ENCODE results near the gene SHC2. TPM values are rescaled to one million over a fixed set of nuclear protein-coding genes. Genes with fewer than 3 reads are reported as not detected.

Gene SHC2
- polyA plus RNA-seq, 1 donor (not counting 4 experiments of a cell fraction or from before 2014, with no cell fraction given): 2.5 TPM

DNA sequence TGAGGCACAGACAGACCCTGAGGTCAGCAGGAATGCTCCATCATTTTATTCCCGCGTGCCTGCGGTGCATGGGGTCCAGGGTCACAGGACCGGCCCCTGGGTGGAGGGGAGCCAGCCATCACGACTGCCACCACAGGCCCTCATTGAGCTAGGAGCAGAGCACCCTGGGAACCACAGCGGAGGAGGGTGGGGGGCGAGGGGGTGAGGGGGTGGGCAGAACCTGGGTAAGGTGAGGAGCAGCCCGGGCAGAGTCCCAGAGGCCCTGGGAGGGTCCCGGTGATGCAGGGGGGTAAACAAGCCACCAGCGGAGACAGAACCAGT, 34.2 kb upstream of the SHC2 start:
- Histone ChIP-seq H3K9me3 (ENCODE audit: control insufficient read depth, low read depth, low read length) (no peaks in the 10 kb centered on the region), H2AFZ (ENCODE audit: control insufficient read depth, low read length) (no peak overlapping the region), H3K4me1 (ENCODE audit: control insufficient read depth, extremely low read depth, insufficient read depth, low read length) (no peaks in the 10 kb centered on the region), H3K4me3 (ENCODE audit: control insufficient read depth in 2 of 3, extremely low read depth in 1 of 3, insufficient read depth in 2 of 3, low read depth in 1 of 3, low read length in 3 of 3) (no peak overlapping the region), H3K27me3 (ENCODE audit: control insufficient read depth, extremely low read depth, insufficient read depth, low read length) (peaks cover 25% of the 10 kb centered on the region), H3K27ac (ENCODE audit: control insufficient read depth, insufficient read depth, low read length) (no peak overlapping the region), H3K9me1 (ENCODE audit: control insufficient read depth, extremely low read depth, insufficient read depth, low read length) (no peaks in the 10 kb centered on the region), H3K36me3 (ENCODE audit: control insufficient read depth in 2 of 2, extremely low read depth in 1 of 2, insufficient read depth in 2 of 2, low read length in 2 of 2) (no peaks in the 10 kb centered on the region), H4K20me1 (ENCODE audit: control insufficient read depth, extremely low read depth, insufficient read depth, low read length) (no peaks in the 10 kb centered on the region), H3K79me2 (ENCODE audit: control insufficient read depth, insufficient read depth, low read length) (no peaks in the 10 kb centered on the region), H3K4me2 (ENCODE audit: control insufficient read depth, extremely low read depth, insufficient read depth, low read depth, low read length) (no peak overlapping the region), H3K9ac (ENCODE audit: control insufficient read depth, extremely low read depth, insufficient read depth, low read length) (no peak overlapping the region)
- FAIRE-seq (no peak), DNase-seq (ENCODE audit: low read depth, low spot score) (no peak)
- dilution Hi-C loops (cut with MboI; ENCODE audit: extremely low pct_ligation_motif_present, low sequenced_read_pairs): no loop called here
- no peak for TF ChIP-seq EZH2 (IDR thresholded peaks at IDR 0.05; ENCODE audit: low read length)
- TF ChIP-seq, protein P1, sequence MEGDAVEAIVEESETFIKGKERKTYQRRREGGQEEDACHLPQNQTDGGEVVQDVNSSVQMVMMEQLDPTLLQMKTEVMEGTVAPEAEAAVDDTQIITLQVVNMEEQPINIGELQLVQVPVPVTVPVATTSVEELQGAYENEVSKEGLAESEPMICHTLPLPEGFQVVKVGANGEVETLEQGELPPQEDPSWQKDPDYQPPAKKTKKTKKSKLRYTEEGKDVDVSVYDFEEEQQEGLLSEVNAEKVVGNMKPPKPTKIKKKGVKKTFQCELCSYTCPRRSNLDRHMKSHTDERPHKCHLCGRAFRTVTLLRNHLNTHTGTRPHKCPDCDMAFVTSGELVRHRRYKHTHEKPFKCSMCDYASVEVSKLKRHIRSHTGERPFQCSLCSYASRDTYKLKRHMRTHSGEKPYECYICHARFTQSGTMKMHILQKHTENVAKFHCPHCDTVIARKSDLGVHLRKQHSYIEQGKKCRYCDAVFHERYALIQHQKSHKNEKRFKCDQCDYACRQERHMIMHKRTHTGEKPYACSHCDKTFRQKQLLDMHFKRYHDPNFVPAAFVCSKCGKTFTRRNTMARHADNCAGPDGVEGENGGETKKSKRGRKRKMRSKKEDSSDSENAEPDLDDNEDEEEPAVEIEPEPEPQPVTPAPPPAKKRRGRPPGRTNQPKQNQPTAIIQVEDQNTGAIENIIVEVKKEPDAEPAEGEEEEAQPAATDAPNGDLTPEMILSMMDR (optimal IDR thresholded peaks at IDR 0.05 in 1 of 3, IDR thresholded peaks at IDR 0.05 in 1 of 3, conservative IDR thresholded peaks at IDR 0.05 in 1 of 3; ENCODE audit: extremely low read depth in 1 of 3, insufficient read depth in 2 of 3, low read length in 3 of 3): no peak

DNA sequence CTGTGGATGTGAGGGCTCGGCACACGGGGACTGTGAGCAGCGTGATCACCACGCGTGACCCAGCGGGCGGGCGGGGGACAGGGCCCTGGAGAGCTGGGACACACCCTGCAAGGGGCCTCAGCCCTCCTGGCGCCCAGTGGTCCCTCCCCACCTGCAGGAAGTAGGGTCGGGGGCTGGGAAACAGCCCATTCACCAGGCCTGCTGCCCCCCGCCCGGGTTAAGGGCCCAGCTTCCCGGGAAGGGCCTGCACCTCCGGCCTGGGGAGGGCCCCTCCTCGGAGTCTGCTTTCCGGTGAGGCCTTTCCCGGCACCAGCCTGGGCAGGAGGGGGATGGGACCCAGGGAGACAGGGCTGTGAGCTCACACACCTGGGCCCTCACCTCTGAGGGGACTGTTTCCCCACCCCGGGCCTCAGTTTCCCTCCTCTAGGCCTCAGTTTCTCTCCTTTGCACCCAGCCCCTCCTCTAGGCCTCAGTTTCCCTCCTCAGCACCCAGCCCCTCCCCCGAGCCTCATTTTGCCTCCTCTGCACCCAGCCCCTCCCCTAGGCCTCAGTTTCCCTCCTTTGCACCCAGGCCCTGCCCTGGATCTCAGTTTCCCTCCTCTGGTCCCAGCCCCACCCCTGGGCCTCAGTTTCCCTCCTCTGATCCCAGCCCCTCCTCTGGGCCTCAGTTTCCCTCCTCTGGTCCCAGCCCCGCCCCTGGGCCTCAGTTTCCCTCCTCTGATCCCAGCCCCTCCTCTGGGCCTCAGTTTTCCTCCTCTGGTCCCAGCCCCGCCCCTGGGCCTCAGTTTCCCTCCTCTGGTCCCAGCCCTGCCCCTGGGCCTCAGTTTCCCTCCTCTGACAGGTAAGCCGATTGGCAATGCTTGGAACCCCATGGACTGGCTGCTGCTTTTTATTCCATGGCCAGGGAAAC, 33.6 kb upstream of the SHC2 start:
- no peak overlapping the region for H3K4me2 ChIP-seq (ENCODE audit: control insufficient read depth, extremely low read depth, insufficient read depth, low read depth, low read length)
- peaks cover 23% of the 10 kb centered on the region for H3K27me3 ChIP-seq (ENCODE audit: control insufficient read depth, extremely low read depth, insufficient read depth, low read length)
- H3K79me2 ChIP-seq (ENCODE audit: control insufficient read depth, insufficient read depth, low read length): no peaks in the 10 kb centered on the region
- no peak for DNase-seq (ENCODE audit: low read depth, low spot score)
- no peaks in the 10 kb centered on the region for H3K9me1 ChIP-seq (ENCODE audit: control insufficient read depth, extremely low read depth, insufficient read depth, low read length)
- TF ChIP-seq EZH2 (IDR thresholded peaks at IDR 0.05; ENCODE audit: low read length): no peak
- TF ChIP-seq, protein P1 (optimal IDR thresholded peaks at IDR 0.05 in 1 of 3, IDR thresholded peaks at IDR 0.05 in 1 of 3, conservative IDR thresholded peaks at IDR 0.05 in 1 of 3; ENCODE audit: extremely low read depth in 1 of 3, insufficient read depth in 2 of 3, low read length in 3 of 3): no peak
- H3K36me3 ChIP-seq (ENCODE audit: control insufficient read depth in 2 of 2, extremely low read depth in 1 of 2, insufficient read depth in 2 of 2, low read length in 2 of 2): no peaks in the 10 kb centered on the region
- no peak overlapping the region for H3K4me3 ChIP-seq (ENCODE audit: control insufficient read depth in 2 of 3, extremely low read depth in 1 of 3, insufficient read depth in 2 of 3, low read depth in 1 of 3, low read length in 3 of 3)
- H3K9ac ChIP-seq (ENCODE audit: control insufficient read depth, extremely low read depth, insufficient read depth, low read length): no peak overlapping the region
- no peaks in the 10 kb centered on the region for H3K4me1 ChIP-seq (ENCODE audit: control insufficient read depth, extremely low read depth, insufficient read depth, low read length)
- FAIRE-seq: no peak
- no peaks in the 10 kb centered on the region for H3K9me3 ChIP-seq (ENCODE audit: control insufficient read depth, low read depth, low read length)
- H2AFZ ChIP-seq (ENCODE audit: control insufficient read depth, low read length): no peak overlapping the region
- dilution Hi-C loops (cut with MboI; ENCODE audit: extremely low pct_ligation_motif_present, low sequenced_read_pairs): no loop called here
- H3K27ac ChIP-seq (ENCODE audit: control insufficient read depth, insufficient read depth, low read length): no peak overlapping the region
- H4K20me1 ChIP-seq (ENCODE audit: control insufficient read depth, extremely low read depth, insufficient read depth, low read length): no peaks in the 10 kb centered on the region
